Inferior parietal cortex (tissue), 1 donor: Measurements from ENCODE around the gene KPNB1.

Source experiments
- DNase-seq: peaks from one replicate; pipeline ENCODE4 v3.0.0-alpha.2; 2016; ENCODE audit errors: extremely low spot score

Gene KPNB1

DNA sequence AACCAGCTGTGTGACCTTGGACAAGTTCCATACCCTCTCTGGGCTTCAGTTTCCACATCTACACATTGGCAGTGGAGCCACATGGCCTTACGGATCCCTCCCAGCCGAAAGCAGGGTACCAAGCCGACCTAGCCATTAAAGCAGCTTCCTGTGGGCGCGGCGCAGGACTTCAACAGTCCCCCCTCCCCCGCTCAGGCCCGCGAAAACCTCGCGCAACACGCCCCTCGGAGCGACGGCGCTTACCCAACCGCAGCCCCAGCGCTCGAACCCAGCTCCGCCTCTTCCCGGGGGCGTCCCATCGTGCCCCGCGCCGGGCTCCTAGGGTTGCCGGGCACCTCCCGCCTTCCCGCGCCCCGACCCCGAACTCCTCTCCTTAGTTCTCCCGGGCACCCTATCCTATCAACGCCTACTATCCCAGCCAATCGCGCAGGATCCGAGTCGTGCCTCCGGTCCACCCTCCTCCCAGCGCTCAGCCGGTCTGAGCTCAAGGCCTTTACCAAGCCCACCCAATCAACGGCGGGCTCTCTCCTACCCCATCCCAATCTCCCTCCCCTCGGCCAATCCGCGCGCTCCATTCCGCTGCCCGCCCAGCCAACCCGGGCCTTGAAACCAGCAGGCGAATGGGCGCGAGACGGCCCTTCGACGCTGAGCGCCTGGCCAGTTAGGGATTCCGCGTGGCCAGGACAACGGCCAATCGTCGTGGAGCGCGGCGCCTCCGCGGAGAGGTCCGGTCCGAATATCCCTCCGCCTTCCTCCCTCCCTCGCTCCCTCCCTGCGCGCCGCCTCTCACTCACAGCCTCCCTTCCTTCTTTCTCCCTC is at the start of gene KPNB1:
KPNB1 (plus strand) TSS at position 767 of the 819 bp plus-strand sequence. CDS start 326 bp downstream, outside the sequence.
- DNase-seq, result peak; percentile 97

DNA sequence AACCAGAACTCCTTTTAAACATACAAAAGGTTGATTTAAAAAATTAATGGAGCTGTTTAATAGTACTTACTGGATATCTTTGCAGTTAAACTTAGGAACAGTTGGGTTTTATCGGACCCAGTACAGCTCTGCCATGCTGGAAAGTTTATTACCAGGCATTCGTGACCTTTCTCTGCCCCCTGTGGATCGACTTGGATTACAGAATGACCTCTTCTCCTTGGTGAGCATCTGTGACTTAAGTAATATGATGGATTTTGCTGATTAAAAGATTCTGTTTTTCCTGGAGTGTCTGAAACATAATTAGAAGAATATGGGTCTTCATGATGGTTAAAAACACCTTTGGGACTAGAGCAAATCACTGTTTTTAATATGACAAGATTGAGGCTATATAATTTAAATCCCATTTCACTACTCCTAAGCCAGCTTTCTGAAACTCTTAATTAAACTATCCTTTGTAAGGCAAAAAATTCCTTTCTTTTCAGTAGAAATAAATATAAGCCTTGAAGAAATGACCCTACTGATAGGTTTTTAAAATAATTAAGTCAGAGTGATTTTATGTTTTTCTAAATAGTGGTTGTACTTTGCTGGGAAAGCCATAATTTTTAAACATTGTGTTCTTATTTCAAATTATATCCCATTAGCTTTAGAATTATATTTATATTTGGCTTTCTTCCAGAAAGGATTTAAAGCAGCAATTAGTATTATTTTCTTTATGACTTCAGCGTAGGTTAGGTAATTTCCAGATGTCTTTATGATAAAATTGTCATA is 45.7 kb upstream of the KPNB1 start:
- DNase-seq, result no peak

DNA sequence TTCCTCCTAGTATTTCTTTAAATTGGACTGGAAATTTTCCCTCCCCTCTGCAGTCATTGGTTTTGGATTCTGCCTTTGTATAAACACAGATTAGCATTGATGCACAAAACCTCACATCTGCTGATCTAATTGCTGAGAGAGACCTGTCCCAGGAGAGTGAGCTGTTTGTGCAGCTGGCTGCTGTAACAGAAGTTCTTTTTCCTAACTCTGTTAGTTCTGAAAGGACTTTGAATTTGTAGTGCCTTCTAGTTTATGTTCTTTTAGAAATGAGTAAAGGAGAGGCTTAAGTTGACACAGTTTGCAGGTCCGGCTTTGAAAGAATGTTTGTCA is 45.2 kb upstream of the KPNB1 start:
- DNase-seq, result no peak

DNA sequence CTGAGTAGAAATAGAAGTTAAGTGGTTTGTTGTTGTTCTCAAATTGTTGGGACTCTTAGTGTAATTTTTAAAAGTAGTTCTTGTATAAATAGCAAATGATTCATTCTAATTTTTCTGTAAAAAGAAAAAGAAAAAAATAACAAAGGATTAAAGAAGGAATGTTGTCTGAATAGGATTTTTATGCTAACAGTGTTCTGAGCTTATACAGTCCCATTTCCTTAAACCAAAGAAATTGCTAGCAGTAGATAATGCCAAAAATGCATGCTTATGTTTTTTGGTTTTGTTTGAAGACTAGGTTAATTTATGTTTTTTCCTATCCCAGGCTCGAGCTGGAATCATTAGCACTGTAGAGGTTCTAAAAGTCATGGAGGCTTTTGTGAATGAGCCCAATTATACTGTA is 44.7 kb upstream of the KPNB1 start:
- no peak for DNase-seq

DNA sequence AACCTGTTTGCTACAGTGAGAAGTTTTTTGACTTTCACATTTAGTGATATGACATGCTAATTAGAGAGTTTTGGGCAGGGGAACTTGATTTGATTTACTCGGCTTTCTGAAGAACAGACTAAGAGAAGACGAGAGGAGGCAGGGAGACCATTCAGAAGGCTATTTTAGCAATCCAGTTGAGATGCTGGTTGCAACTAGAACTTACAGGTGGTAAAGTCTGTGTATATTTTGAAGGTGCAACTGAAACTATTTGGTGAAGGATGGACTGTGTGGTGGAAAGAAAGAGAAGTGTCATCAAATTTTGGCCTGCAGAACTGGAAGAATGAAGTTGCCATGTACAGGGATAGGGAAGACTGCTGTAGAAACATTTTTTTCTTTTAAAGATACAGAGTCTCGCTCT is 42.2 kb upstream of the KPNB1 start:
- no peak for DNase-seq

DNA sequence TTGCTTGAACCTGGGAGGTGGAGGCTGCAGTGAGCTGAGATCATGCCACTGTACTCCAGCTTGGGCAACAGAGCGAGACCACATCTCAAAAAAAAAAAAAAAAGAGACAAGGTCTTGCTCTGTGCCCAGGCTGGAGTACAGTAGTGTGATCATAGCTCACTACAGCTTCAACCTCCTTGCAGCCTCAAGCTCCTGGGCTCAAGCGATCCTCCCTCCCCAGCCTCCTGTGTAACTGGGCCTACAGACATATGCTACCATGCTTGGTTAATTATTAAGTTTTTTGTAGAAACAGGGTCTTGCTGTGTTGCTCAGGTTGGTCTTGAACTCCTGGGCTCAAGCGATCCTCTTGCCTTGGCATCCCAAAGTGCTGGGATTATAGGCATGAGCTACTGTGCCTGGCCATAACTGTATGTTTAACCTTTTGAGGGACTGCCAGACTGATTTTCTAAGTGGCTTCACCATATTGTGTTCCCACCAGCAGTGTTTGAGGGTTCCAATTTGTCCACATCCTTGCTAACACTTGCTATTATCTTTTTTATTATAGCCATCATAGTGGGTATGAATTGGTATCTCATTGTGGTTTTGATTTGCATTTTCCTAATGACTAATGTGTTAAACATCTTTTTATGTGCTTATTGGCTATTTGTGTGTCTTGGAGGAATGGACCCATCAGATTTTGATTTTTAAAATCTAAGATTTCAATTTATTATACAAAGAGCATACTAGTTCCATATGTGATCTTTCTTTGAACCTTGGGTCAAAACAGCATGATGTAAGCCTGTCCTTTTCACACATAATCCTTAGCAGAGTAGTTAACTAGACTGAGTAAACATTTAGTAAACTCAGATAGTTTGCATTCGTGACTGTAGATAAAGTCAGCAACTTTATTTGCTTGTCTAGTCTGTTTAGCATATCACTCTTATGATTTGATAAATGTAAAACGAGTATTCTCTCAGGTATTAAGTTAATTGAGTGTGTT is 38.1 kb upstream of the KPNB1 start:
- DNase-seq, result no peak

DNA sequence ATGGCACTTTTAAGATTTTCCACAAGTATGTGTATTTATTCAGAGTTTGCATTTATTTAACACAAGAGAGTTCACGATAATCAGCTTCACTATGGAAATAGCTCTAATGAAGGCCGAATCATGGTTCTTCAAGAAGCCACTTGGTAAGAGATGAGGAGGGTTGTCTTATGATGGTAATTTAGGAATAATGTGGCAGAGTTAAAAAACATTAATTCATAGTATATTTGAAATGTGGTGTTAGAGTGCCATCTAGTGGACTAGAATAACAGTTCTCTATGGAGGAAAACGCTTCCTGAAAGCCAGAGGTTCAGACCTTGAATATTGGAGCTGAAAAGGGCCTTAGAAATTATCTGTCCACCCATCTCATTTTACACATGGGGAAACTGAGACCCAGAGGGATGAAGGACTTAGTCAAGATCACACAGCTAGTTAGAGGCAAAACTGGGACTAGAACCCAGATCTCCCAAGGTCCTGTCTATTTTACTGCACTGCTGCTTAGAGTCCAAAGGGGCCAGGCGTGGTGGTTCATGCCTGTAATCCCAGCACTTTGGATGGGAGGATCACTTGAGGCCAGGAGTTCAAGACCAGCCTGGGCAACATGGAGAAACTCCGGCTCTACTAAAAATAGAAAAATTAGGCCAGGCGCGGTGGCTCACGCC is 33.8 kb upstream of the KPNB1 start:
- DNase-seq, result peak; percentile 82

DNA sequence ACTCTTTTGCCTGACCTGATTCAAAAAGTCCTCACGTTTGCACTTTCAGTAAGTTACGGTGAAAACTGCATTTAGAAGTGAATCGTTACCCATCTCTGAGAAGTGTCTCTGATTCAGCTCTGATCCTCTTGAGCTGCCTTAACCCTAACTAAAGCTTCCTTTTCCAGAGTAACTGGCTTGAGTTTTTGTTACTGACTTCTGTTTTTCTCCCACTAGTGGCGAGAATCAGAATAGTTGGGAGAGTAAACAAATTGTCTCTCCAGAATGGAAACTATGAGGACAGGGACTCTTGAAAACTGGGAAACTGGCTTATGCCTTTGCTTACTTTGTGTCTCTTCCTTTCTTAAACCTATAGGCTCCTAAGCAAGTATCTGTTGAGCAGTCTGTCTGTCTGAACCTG is 31.3 kb upstream of the KPNB1 start:
- no peak for DNase-seq

DNA sequence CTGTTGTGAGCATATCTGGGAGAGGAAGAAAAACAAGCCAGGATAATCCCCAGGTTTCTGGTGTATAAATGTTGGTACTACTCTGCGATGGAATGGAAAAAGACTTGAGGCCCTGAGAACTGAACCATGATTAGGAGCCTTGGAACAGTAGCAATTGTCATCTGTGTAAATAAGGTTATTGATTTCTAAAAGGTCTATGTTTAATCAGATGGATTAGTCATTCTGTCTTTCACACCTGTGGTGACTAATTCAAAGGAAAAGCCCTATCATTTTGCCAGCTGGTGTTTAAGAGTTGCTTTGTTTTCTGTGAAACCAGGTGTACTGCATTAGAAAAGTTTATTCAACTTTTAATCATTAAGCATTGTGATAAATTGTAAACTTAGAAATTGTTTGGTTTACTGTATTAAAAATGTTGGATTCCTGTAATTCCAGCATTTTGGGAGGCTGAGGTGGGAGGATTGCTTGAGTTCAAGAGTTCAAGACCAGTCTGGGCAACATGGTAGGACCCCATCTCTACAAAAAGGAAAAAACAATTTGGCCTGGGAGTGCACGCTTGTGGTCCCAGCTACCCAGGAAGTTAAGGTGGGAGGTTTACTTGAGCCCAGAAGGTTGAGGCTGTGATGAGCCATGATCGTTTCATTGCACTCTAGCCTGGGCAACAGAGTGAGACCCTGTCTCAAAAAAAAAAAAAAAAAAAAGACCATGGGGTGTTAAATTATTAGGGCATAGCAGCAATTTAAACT is 29.0 kb upstream of the KPNB1 start:
- DNase-seq, result no peak

DNA sequence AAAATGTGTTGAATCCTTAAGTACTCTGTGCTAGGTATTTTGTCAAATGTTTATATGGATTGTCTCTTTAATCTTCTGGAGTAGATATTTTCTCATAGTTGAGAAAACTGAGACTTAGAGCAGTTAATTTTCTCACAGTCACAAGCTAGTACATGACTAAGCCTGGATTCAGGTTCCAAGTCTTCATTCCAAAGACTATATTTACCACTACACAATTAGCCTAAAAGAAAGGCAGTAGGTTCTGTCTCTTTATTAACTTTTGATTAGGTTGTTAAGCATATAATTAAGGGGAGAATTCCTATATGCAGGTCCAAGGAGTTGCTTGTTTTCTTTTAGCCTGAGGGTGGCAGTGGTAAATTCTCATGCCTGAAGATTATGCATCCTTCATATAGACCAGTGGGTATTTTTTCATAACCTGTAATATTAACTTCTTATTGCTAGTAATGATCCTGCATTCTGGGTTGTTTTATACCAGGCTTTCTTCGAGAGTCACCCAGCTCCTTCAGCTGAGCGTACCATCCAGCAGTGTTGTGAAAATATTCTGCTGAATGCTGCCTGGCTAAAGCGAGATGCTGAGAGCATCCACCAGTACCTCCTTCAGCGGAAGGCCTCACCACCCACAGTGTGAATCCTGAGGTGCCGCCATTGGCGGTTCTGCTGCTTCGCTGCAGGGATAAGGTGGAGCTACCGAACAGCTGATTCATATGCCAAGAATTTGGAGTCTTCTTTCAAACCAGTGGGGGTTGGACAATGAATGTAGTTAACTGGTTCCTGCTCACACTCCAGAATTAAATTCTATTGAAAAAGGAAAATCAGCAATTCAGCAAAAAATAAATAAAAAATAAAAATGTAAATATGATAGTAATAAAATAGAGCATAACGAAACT is 28.2 kb upstream of the KPNB1 start:
- peak; percentile 30 for DNase-seq

DNA sequence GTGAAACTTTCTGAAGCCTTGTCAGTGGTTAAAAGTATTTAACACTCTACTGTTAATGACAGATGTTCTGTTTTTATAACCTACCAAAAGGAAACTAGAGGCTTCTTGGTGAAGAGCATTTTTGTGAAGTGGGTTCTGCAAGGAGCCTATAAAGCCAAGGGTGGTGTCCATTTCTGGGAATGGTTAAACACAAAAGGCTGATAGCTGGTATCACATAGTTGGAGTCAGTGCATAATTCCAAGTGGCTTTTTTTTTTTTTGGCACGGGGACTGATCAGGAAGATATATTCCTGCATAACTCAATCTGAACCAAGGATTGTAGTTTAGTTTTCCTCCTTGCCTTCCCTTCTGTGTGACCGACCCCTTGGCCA is 27.6 kb upstream of the KPNB1 start:
- no peak for DNase-seq

DNA sequence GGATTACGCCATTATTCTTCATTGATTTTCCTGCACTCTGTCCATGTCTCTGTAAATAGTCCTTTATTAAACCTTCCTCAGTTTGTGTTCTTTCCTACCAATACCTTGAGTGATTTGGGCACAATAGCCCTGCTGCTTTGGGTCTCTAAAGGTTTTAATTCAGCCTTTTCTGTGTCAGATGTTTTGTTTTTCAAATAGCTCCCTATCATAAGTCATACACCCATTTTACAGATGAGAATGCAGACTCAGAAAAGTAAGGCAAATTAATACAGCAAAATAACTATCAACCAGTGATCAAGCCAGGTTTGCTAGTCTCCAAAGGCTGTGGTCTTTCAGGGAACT is 25.0 kb upstream of the KPNB1 start:
- no peak for DNase-seq

DNA sequence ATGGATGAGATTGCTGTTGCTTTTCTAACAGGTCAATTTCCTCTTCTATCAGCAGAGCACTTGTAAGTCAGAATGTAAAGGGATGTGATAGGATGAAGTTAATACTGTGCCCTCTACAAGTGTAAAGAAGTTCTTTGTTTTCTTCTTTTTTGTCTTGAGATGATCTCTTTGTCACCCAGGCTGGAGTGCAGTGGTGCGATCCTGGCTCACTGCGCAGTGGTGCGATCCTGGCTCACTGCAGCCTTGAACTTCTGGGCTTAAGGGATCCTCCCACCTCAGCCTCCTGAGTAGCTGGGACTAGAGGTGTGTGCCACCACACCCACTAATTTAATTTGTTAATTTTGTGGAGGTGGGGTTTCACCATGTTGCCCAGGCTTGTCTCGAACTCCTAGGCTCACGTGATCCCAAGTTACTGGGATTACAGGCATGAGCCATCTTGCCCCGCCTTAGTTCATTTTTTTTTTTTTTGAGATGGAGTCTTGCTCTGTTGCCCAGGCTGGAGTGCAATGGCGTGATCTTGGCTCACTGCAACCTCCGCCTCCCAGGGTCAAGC is 21.6 kb upstream of the KPNB1 start:
- no peak for DNase-seq

DNA sequence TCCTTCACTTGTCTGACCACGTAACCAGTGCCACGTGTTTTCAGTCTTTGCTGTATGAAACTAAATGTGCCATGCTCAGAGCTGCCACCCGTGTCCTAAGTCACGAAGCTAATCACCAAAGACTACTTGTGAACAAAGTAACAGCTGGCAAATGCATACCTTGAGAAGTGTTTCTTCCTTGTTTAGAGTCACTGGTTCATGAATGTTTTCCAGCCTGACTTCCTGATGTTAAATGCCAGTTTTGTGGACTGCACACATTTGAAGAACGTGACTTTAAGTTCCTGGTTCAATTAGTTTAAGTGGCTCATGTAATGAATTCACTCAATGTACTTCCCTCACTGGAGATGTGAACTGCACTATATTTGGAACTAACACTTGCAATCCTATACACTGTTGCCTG is 19.9 kb upstream of the KPNB1 start:
- DNase-seq, result no peak

DNA sequence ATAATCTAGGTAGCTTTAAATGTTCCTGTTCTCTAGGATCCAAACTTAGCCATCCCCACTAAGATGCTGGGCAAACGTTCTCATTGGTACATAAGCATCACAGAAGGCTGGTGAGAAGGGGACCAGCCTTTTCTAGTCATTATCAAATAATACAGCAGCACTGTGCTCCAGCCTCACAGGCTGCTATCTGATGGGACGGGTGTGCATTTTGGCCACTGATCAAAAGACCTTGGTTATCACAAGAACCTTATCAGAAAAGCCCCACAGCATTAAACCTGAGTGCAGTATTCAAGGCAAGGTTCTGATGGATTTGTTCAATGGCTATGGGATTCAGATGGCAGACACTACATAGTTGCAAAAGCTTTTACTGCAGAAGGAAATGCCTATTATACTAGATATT is 19.1 kb upstream of the KPNB1 start:
- DNase-seq, result no peak

DNA sequence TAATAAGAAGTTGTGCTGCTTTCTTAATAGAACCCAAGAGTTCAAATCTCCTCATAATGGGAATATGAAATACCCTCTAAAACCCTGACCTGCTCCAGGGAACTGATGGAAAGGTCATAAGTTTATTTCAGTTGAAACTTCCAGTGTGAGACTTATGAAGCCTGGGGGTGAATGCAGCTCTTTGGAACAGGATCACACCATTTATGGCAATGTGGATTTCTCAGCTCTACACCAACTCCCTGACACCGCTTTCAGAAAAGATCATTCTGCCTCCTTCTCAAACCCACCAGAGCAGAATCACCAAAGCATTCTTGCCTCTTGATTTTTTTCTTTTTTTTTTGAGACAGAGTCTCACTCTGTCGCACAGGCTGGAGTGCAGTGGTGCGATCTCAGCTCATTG is 16.7 kb upstream of the KPNB1 start:
- no peak for DNase-seq

DNA sequence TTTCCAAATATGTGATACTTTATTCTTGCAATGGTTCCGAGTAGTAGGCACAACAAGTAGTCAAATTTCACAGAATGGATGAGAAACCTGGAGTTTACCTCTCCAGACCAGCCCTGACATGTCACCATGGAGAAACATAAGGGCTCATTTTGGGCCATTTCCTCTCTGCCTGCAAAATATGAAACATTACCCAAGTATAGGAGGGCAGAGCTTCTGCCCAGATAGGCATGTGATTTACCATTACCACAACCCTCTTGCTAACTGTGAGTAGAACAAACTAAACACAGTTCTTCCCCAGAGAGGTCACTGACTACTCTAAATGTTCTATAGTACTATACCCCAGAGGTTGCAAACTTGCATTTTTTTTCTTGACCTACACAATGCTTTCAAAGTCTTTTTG is 15.7 kb upstream of the KPNB1 start:
- DNase-seq, result no peak

DNA sequence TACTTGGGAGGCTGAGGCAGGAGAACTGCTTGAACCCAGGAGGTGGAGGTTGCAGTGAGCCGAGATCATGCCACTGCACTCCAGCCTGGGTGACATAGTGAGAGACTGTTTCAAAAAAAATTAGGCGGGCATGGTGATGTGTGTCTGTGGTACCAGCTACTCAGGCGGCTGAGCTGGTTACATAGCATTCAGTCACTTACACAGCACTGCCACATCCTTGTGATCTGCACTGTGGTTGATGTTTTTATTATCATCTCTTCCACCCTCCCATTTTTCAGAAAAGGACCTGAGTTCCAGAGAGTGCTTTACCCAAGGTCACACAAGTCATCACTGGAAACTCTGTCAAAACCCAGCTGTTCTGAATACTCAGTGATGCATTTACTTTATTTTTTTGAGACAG is 14.8 kb upstream of the KPNB1 start:
- DNase-seq, result no peak

DNA sequence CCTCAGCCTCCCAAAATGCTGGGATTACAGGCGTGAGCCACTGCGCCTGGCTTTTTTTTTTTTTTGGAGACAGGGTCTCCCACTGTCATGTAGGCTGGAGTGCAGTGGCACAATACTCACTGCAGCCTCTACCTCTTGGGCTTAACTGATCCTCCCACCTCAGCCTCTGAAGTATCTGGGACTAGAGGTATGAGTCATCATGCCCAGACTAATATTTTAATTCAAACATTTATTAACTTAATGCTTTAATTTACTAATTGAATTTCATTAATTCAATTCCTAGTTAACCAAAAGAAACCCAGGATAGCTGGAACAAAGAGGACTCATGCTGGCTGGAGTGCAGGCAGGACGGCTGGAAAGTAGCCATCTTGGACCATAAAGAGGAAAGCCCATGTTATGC is 14.0 kb upstream of the KPNB1 start:
- DNase-seq, result no peak
